Liver (tissue), 9 donors: Measurements from ENCODE around the gene NTMT1. TPM values are rescaled to one million over a fixed set of nuclear protein-coding genes. Genes with fewer than 3 reads are reported as not detected.

Experiments
- DNase-seq: peaks from one replicate; pipeline ENCODE4 v3.0.0-alpha.2; 2017; ENCODE audit warnings: low spot score
- H3K27ac ChIP-seq, 2 donors: one replicate each; pipeline ENCODE4 v1.7.0; 2013; ENCODE audit warnings: inconsistent platforms in 2 of 2, low read length in 2 of 2, control low read depth in 1 of 2, low read depth in 1 of 2, mild to moderate bottlenecking in 1 of 2
- H3K27me3 ChIP-seq, 4 donors: one replicate each; pipeline versions ENCODE4 v1.6.1 to v1.7.0; 2013; ENCODE audit warnings: low read length in 3 of 4, inconsistent platforms in 1 of 4, mild to moderate bottlenecking in 1 of 4, moderate library complexity in 1 of 4; ENCODE audit not compliant: control insufficient read depth in 4 of 4, insufficient read depth in 4 of 4
- H3K36me3 ChIP-seq, 4 donors: one replicate each; pipeline versions ENCODE4 v1.6.1 to v1.7.0; 2013; ENCODE audit warnings: low read length in 3 of 4, mild to moderate bottlenecking in 3 of 4, low read depth in 1 of 4, moderate library complexity in 1 of 4; ENCODE audit not compliant: control insufficient read depth in 4 of 4, insufficient read depth in 3 of 4
- H3K4me1 ChIP-seq, 4 donors: one replicate each; pipeline versions ENCODE4 v1.6.1 to v1.7.0; 2013; ENCODE audit warnings: low read length in 3 of 4, mild to moderate bottlenecking in 3 of 4, moderate library complexity in 1 of 4; ENCODE audit not compliant: control insufficient read depth in 4 of 4, insufficient read depth in 4 of 4
- H3K4me3 ChIP-seq, 3 donors: one replicate each; pipeline versions ENCODE4 v1.6.1 to v1.7.0; 2013; ENCODE audit warnings: low read length in 3 of 3, control low read depth in 1 of 3, low read depth in 1 of 3, mild to moderate bottlenecking in 1 of 3
- H3K9ac ChIP-seq, 2 donors: one replicate each; pipeline ENCODE4 v1.7.0; 2013; ENCODE audit warnings: low read length in 2 of 2, mild to moderate bottlenecking in 2 of 2, moderate library complexity in 2 of 2, control low read depth in 1 of 2, low read depth in 1 of 2
- H3K9me3 ChIP-seq, 4 donors: one replicate each; pipeline versions ENCODE4 v1.6.1 to v1.7.0; 2013; ENCODE audit warnings: low read length in 3 of 4; ENCODE audit not compliant: control insufficient read depth in 4 of 4
- CTCF ChIP-seq: fragments of 150-350 bp; IDR thresholded peaks from 2 replicates; pipeline ENCODE4 v1.5.1; 2017; ENCODE audit warnings: improper control_type of control experiment, low read depth, low read length; ENCODE audit not compliant: missing input control
- EGR1 ChIP-seq, 2 donors: IDR thresholded peaks; 2 replicates each; pipeline ENCODE4 v1.6.1; 2016 to 2018; ENCODE audit warnings: antibody characterized with exemption in 2 of 2, low read depth in 2 of 2
- FOXA1 ChIP-seq: IDR thresholded peaks from 2 replicates; pipeline ENCODE4 v1.6.1; 2016; ENCODE audit warnings: antibody characterized with exemption
- HNF4A ChIP-seq, 2 donors: conservative IDR thresholded peaks; 2 replicates each; pipeline ENCODE4 v1.6.1; 2016; ENCODE audit warnings: antibody characterized with exemption in 2 of 2, mild to moderate bottlenecking in 2 of 2
- JUND ChIP-seq, 2 donors: IDR thresholded peaks; 2 replicates each; pipeline ENCODE4 v1.6.1; 2016; ENCODE audit warnings: antibody characterized with exemption in 2 of 2
- MAX ChIP-seq: IDR thresholded peaks from 2 replicates; pipeline ENCODE4 v1.6.1; 2016; ENCODE audit warnings: antibody characterized with exemption
- NR2F2 ChIP-seq: IDR thresholded peaks from 2 replicates; pipeline ENCODE4 v1.6.1; 2016; ENCODE audit warnings: antibody characterized with exemption
- RAD21 ChIP-seq, 2 donors: IDR thresholded peaks; 2 replicates each; pipeline ENCODE4 v1.6.1; 2016; ENCODE audit warnings: antibody characterized with exemption in 2 of 2, mild to moderate bottlenecking in 2 of 2
- REST ChIP-seq: IDR thresholded peaks from 2 replicates; pipeline ENCODE4 v1.6.1; 2016; ENCODE audit warnings: antibody characterized with exemption, mild to moderate bottlenecking
- RXRA ChIP-seq, 2 donors: IDR thresholded peaks; 2 replicates each; pipeline ENCODE4 v1.6.1; 2017 to 2018; ENCODE audit warnings: antibody characterized with exemption in 2 of 2, mild to moderate bottlenecking in 1 of 2
- YY1 ChIP-seq: IDR thresholded peaks from 2 replicates; pipeline ENCODE4 v1.6.1; 2016; ENCODE audit warnings: antibody characterized with exemption, mild to moderate bottlenecking
- ZBTB33 ChIP-seq: IDR thresholded peaks from 2 replicates; pipeline ENCODE4 v1.6.1; 2016; ENCODE audit warnings: antibody characterized with exemption
- WGBS: extraction: QIAGEN DNeasy Blood & Tissue Kit; methylation state at CpG from one replicate; pipeline ENCODE4 v1.1.7; 2013; 5-methylcytosine and 5-hydroxymethylcytosine counted together
- polyA plus RNA-seq, 2 donors: library from polyadenylated mRNA; stranded (reverse) in 1 of 2; unstranded in 1 of 2; fragments of 200-250 nt in 1 of 2; fragments of >200 nt in 1 of 2; fragmentation: Nextera tagmentation in 1 of 2; extraction: Ambion mirVana in 1 of 2; gene quantifications; one replicate each; pipeline versions ENCODE4 v1.2.1 to v1.2.3, GENCODE V29; 2013 to 2015
- total RNA-seq, 2 donors: library from RNA; depleted of rRNA; stranded (reverse); fragments of >200 nt; gene quantifications; one replicate each; pipeline ENCODE4 v1.2.3, GENCODE V29; 2014
- donor health status: healthy.
- donor health status: healthy.
- donor health status: healthy.
- donor health status: healthy.
- donor health status: healthy.

The NTMT1 gene
- total and polyA plus RNA-seq, 4 donors: 13.1 to 42.5 (median 26.2) TPM

- no peak for TF ChIP-seq CTCF
Observed at GRCh38 chr9:129644902-129645301, 18.9 kb downstream of the NTMT1 start (continued).

- TF ChIP-seq REST (no peak), EGR1 (IDR thresholded peaks at IDR 0.05; ENCODE audit: low read depth in 2 of 2) (no peak), FOXA1 (no peak), ZBTB33 (no peak), RXRA (IDR thresholded peaks at IDR 0.05) (no peak), HNF4A (conservative IDR thresholded peaks at IDR 0.05) (no peak), JUND (IDR thresholded peaks at IDR 0.05) (no peak), YY1 (no peak), NR2F2 (no peak), RAD21 (IDR thresholded peaks at IDR 0.05) (no peak), MAX (no peak)
- Histone ChIP-seq H3K4me1 (peaks cover 0 to 8% (median 3%) of the 10 kb centered on the region in 4 donors), H3K4me3 (no peak overlapping the region), H3K9ac (no peak overlapping the region), H3K9me3 (no peaks in the 10 kb centered on the region), H3K36me3 (no peaks in the 10 kb centered on the region), H3K27me3 (no peaks in the 10 kb centered on the region), H3K27ac (no peak overlapping the region)
- WGBS: 87% methylated on average over 12 of the region's 12 CpGs
- DNase-seq: no peak
Observed at GRCh38 chr9:129646252-129646651, 20.3 kb downstream of the NTMT1 start.

- no peaks in the 10 kb centered on the region for H3K27me3 ChIP-seq
- TF ChIP-seq NR2F2: no peak
- WGBS: 94% methylated on average over 7 of the region's 7 CpGs
- no peaks in the 10 kb centered on the region for H3K9me3 ChIP-seq
- H3K4me3 ChIP-seq: no peak overlapping the region
- H3K36me3 ChIP-seq: no peaks in the 10 kb centered on the region
- H3K9ac ChIP-seq: no peak overlapping the region
- no peak overlapping the region for H3K27ac ChIP-seq
- DNase-seq: no peak
- H3K4me1 ChIP-seq: peaks cover 0 to 4% (median under 1%) of the 10 kb centered on the region in 4 donors
Observed at GRCh38 chr9:129646654-129647053, 20.7 kb downstream of the NTMT1 start.
